Trophoblast cell (in vitro differentiated cells and primary cell): Measurements from ENCODE around the gene AANAT.

ENCODE experiments used
- DNase-seq, 2 donors: peaks; one replicate each; pipeline ENCODE4 v3.0.0-alpha.2; 2016
- H2AFZ ChIP-seq: 2 replicates; pipeline ENCODE4 v1.6.1; 2013; ENCODE audit warnings: low read length, moderate library complexity, mild to moderate bottlenecking; ENCODE audit not compliant: insufficient read depth, poor library complexity
- H2AK5ac ChIP-seq: 2 replicates; pipeline ENCODE4 v1.6.1; 2013; ENCODE audit warnings: mild to moderate bottlenecking, low read length
- H2BK120ac ChIP-seq: 2 replicates; pipeline ENCODE4 v1.6.1; 2013; ENCODE audit warnings: low read length, mild to moderate bottlenecking, moderate library complexity; ENCODE audit not compliant: insufficient read depth, poor library complexity
- H2BK12ac ChIP-seq: 2 replicates; pipeline ENCODE4 v1.6.1; 2013; ENCODE audit warnings: mild to moderate bottlenecking, low read length, moderate library complexity
- H2BK5ac ChIP-seq: 2 replicates; pipeline ENCODE4 v1.6.1; 2013; ENCODE audit warnings: low read length, low read depth, moderate library complexity, mild to moderate bottlenecking; ENCODE audit not compliant: poor library complexity
- H3K14ac ChIP-seq: 2 replicates; pipeline ENCODE4 v1.6.1; 2013; ENCODE audit warnings: mild to moderate bottlenecking, low read length
- H3K18ac ChIP-seq: 2 replicates; pipeline ENCODE4 v1.6.1; 2013; ENCODE audit warnings: mild to moderate bottlenecking, low read length
- H3K23ac ChIP-seq: 2 replicates; pipeline ENCODE4 v1.6.1; 2013; ENCODE audit warnings: low read length
- H3K27ac ChIP-seq: 2 replicates; pipeline ENCODE4 v1.5.1; 2013; ENCODE audit warnings: low read depth, mild to moderate bottlenecking, inconsistent platforms, low read length, moderate library complexity
- H3K27me3 ChIP-seq: 2 replicates; pipeline ENCODE4 v1.6.1; 2013; ENCODE audit warnings: inconsistent platforms, mild to moderate bottlenecking, low read length, moderate library complexity; ENCODE audit not compliant: insufficient read depth
- H3K36me3 ChIP-seq, 2 experiments: 1 replicate in 1 of 2; 2 replicates in 1 of 2; pipeline ENCODE4 v1.6.1; 2013; ENCODE audit warnings: low read length in 2 of 2, mild to moderate bottlenecking in 2 of 2, moderate library complexity in 1 of 2; ENCODE audit not compliant: insufficient read depth in 2 of 2, control insufficient read depth in 1 of 2
- H3K4ac ChIP-seq: 2 replicates; pipeline ENCODE4 v1.6.1; 2013; ENCODE audit warnings: low read depth, mild to moderate bottlenecking, low read length, moderate library complexity
- H3K4me1 ChIP-seq, 2 experiments: 1 replicate in 1 of 2; 2 replicates in 1 of 2; pipeline ENCODE4 v1.6.1; 2013; ENCODE audit warnings: low read length in 2 of 2, mild to moderate bottlenecking in 2 of 2, moderate library complexity in 1 of 2; ENCODE audit not compliant: insufficient read depth in 2 of 2, control insufficient read depth in 1 of 2
- H3K4me2 ChIP-seq: 2 replicates; pipeline ENCODE4 v1.6.1; 2013; ENCODE audit warnings: inconsistent platforms, mild to moderate bottlenecking, low read length, moderate library complexity
- H3K4me3 ChIP-seq: 2 replicates; pipeline ENCODE4 v1.5.1; 2013; ENCODE audit warnings: mild to moderate bottlenecking, low read depth, low read length, inconsistent platforms
- H3K79me1 ChIP-seq: one replicate; pipeline ENCODE4 v1.6.1; 2013; ENCODE audit warnings: low read length
- H3K79me2 ChIP-seq: 2 replicates; pipeline ENCODE4 v1.6.1; 2013; ENCODE audit warnings: low read length, mild to moderate bottlenecking; ENCODE audit not compliant: control insufficient read depth, insufficient read depth, poor library complexity
- H3K9ac ChIP-seq: 2 replicates; pipeline ENCODE4 v1.6.1; 2013; ENCODE audit warnings: mild to moderate bottlenecking, low read length
- H3K9me3 ChIP-seq: 2 replicates; pipeline ENCODE4 v1.6.1; 2013; ENCODE audit warnings: low read depth, mild to moderate bottlenecking, control low read depth, inconsistent platforms, low read length; ENCODE audit not compliant: insufficient read depth
- H4K12ac ChIP-seq: 2 replicates; pipeline ENCODE4 v1.6.1; 2013; ENCODE audit warnings: low read depth, mild to moderate bottlenecking, low read length, moderate library complexity
- H4K8ac ChIP-seq: 2 replicates; pipeline ENCODE4 v1.6.1; 2013; ENCODE audit warnings: low read depth, mild to moderate bottlenecking, low read length, moderate library complexity
- H4K91ac ChIP-seq: one replicate; pipeline ENCODE4 v1.6.1; 2013; ENCODE audit warnings: low read depth, mild to moderate bottlenecking, low read length, moderate library complexity
- WGBS: extraction: QIAGEN DNeasy Blood & Tissue Kit; methylation state at CpG from one replicate; pipeline ENCODE4 v1.1.7; 2013; ENCODE audit warnings: missing lambda C conversion rate; ENCODE audit not compliant: insufficient read length, insufficient coverage; ENCODE audit errors: extremely low coverage; 5-methylcytosine and 5-hydroxymethylcytosine counted together

The AANAT gene

GRCh38 chr17:76471498-76472257 is 4.3 kb downstream of the AANAT start:
- Histone ChIP-seq H3K79me2 (no peaks in the 10 kb centered on the region), H3K27ac (no peak overlapping the region), H4K91ac (no peak overlapping the region), H3K4me2 (no peak overlapping the region), H3K14ac (no peak overlapping the region), H3K4ac (no peak overlapping the region), H3K9me3 (no peaks in the 10 kb centered on the region), H3K23ac (no peak overlapping the region), H3K79me1 (no peaks in the 10 kb centered on the region), H2AK5ac (no peak overlapping the region), H3K18ac (no peak overlapping the region), H2BK5ac (no peak overlapping the region), H4K8ac (no peak overlapping the region), H3K4me1 (no peaks in the 10 kb centered on the region), H3K36me3 (peaks cover 6 to 10% of the 10 kb centered on the region in 2 experiments), H2BK12ac (no peak overlapping the region), H2BK120ac (no peak overlapping the region), H4K12ac (no peak overlapping the region), H3K9ac (no peak overlapping the region), H3K4me3 (no peak overlapping the region), H2AFZ (no peak overlapping the region), H3K27me3 (no peaks in the 10 kb centered on the region)
- no peak for DNase-seq
- no CpG with 5 or more reads among the region's 35 CpGs for WGBS

GRCh38 chr17:76472258-76472645 is 4.8 kb downstream of the AANAT start:
- no peak overlapping the region for H3K14ac ChIP-seq
- H3K27ac ChIP-seq, result no peak overlapping the region
- no peak overlapping the region for H2AK5ac ChIP-seq
- no peak overlapping the region for H3K4me2 ChIP-seq
- no peak overlapping the region for H2AFZ ChIP-seq
- peaks cover 6 to 10% of the 10 kb centered on the region in 2 experiments for H3K36me3 ChIP-seq
- H4K8ac ChIP-seq, result no peak overlapping the region
- no peak overlapping the region for H3K4me3 ChIP-seq
- no peak overlapping the region for H3K18ac ChIP-seq
- H3K9me3 ChIP-seq, result no peaks in the 10 kb centered on the region
- H4K12ac ChIP-seq, result no peak overlapping the region
- WGBS, result no CpG with 5 or more reads among the region's 15 CpGs
- H2BK12ac ChIP-seq, result no peak overlapping the region
- no peak overlapping the region for H2BK120ac ChIP-seq
- H4K91ac ChIP-seq, result no peak overlapping the region
- no peaks in the 10 kb centered on the region for H3K79me1 ChIP-seq
- no peak overlapping the region for H3K4ac ChIP-seq
- no peak overlapping the region for H3K9ac ChIP-seq
- no peak for DNase-seq
- H3K4me1 ChIP-seq, result no peaks in the 10 kb centered on the region
- no peaks in the 10 kb centered on the region for H3K79me2 ChIP-seq
- no peak overlapping the region for H3K23ac ChIP-seq
- H2BK5ac ChIP-seq, result no peak overlapping the region
- H3K27me3 ChIP-seq, result no peaks in the 10 kb centered on the region

GRCh38 chr17:76472726-76473125 is 5.3 kb downstream of the AANAT start:
- Histone ChIP-seq H3K27me3 (no peaks in the 10 kb centered on the region), H2BK120ac (no peak overlapping the region), H3K14ac (no peak overlapping the region), H3K4me2 (no peak overlapping the region), H2BK5ac (no peak overlapping the region), H3K9ac (no peak overlapping the region), H3K79me1 (no peaks in the 10 kb centered on the region), H4K12ac (no peak overlapping the region), H4K8ac (no peak overlapping the region), H3K23ac (no peak overlapping the region), H4K91ac (no peak overlapping the region), H2BK12ac (no peak overlapping the region), H3K4me3 (no peak overlapping the region), H3K79me2 (no peaks in the 10 kb centered on the region), H2AFZ (no peak overlapping the region), H3K4me1 (no peaks in the 10 kb centered on the region), H3K18ac (no peak overlapping the region), H3K4ac (no peak overlapping the region), H2AK5ac (no peak overlapping the region), H3K9me3 (no peaks in the 10 kb centered on the region), H3K36me3 (peaks cover 6 to 10% of the 10 kb centered on the region in 2 experiments), H3K27ac (no peak overlapping the region)
- DNase-seq, result no peak
- WGBS, result no CpG with 5 or more reads among the region's 11 CpGs

- Histone ChIP-seq H3K9me3 (no peaks in the 10 kb centered on the region), H3K4me2 (no peak overlapping the region), H3K14ac (no peak overlapping the region), H2BK5ac (no peak overlapping the region), H3K79me2 (no peaks in the 10 kb centered on the region), H3K36me3 (peaks cover 6 to 10% of the 10 kb centered on the region in 2 experiments), H2AFZ (no peak overlapping the region), H4K12ac (no peak overlapping the region), H2BK120ac (no peak overlapping the region), H4K8ac (no peak overlapping the region), H4K91ac (no peak overlapping the region), H3K79me1 (no peaks in the 10 kb centered on the region), H3K27ac (no peak overlapping the region), H2AK5ac (no peak overlapping the region), H3K4me1 (no peaks in the 10 kb centered on the region), H3K4ac (no peak overlapping the region), H2BK12ac (no peak overlapping the region), H3K18ac (no peak overlapping the region), H3K4me3 (no peak overlapping the region), H3K9ac (no peak overlapping the region), H3K27me3 (no peaks in the 10 kb centered on the region), H3K23ac (no peak overlapping the region)
- WGBS, result no CpG with 5 or more reads among the region's 18 CpGs
- DNase-seq, result no peak
These were observed 6.2 kb downstream of the AANAT start for GRCh38 chr17:76473541-76473985.
